ENCODE results near the gene RPAP2. TPM values are rescaled to one million over a fixed set of nuclear protein-coding genes. Genes with fewer than 3 reads are reported as not detected.

RPAP2 gene
- total RNA-seq, 1 donor from 2014 or later, result 2.7 TPM

DNA sequence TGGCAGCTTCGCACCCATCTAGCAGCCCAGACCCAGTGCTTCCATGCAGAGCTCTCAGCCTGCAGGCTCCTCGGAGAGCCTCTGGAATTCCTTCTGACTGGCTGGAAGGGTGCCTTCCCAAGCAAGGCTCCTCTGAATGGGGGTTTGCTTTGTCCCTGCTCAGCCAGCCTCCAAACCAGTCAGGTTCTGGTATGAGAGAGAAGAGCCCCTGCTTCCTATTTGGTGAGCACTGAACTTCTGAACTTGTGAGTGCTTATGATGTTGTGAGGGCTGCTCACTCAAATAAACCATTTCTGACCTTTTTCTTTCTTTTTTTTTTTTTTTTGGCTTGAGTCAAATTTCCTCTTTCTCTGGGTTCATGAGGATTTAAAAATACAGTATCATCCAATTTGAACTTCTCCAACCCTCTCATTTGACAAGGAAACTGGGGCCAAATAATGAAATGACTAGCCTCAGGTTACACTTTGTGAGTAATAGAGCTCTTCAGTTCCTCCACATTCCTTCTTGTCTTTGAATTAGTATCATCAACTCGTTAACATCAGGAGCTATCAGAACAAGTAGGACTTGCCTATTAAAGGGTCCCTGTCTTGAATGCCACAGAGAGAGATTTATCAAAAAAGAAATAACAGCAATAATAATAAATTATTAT lies 148.3 kb downstream of the RPAP2 start:
- DNase-seq (ENCODE audit: low read depth in 2 of 2), result no peak

DNA sequence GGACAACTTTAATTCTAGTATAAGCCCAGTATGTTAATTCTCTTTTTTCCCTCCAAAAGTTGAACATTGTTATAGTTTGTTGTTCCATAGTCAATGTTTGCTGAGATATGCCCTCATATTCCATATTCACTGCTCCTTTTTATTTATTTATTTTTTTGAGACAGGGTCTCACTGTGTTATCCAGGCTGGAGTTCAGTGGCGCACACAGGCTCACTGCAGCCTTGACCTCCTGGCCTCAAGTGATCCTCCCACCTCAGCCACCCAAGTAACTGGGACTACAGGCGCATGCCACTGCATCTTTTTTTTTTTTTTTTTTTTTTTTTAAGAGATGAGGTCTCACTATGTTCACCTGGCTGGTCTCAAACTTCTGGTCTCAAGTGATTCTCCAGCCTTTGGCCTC lies 149.1 kb downstream of the RPAP2 start:
- DNase-seq (ENCODE audit: low read depth in 2 of 2), result no peak

Other genes with a start within 250 kb of the RPAP2 start
- 0.25 and 0.26 TPM in 2 replicates for gene SETSIP, start 223.6 kb upstream of the RPAP2 start, total RNA-seq
- 1.3 and 2.3 TPM in 2 replicates for gene BTBD8, start 218.7 kb upstream of the RPAP2 start, total RNA-seq
- gene C1orf146, start 81.1 kb upstream of the RPAP2 start, total RNA-seq, result not detected in 2 replicates
- gene GLMN, start 72 bp upstream of the RPAP2 start, total RNA-seq, result 4.3 and 6.7 TPM in 2 replicates
- under 0.01 TPM in 1 of 2 replicates, not detected in the other for gene GFI1, start 187.9 kb downstream of the RPAP2 start, total RNA-seq